AG10803 (cell line): ENCODE measurements around the gene NFATC2.
"Not testable (repeated sequence)": the region's sequence is repeated elsewhere in the genome, so short reads cannot be mapped to it uniquely, and the experiment has no call there.

ENCODE experiments used
- DNase-seq: peaks from one replicate; pipeline ENCODE4 v3.0.0; 2010; ENCODE audit warnings: low read depth
- H3K4me3 ChIP-seq: 2 replicates; pipeline ENCODE4 v1.5.1; 2011; ENCODE audit warnings: mild to moderate bottlenecking, low read length, control low read depth
- CTCF ChIP-seq: conservative IDR thresholded peaks from 2 replicates; pipeline ENCODE4 v1.5.1; 2011; ENCODE audit warnings: mild to moderate bottlenecking, low read length, control low read depth, inconsistent platforms

The NFATC2 gene

GRCh38 chr20:51482836-51483473, 59.6 kb downstream of the NFATC2 start:
- TF ChIP-seq CTCF: no peak
- H3K4me3 ChIP-seq: no peak overlapping the region
- DNase-seq: no peak

GRCh38 chr20:51481341-51481914, 61.1 kb downstream of the NFATC2 start:
- TF ChIP-seq CTCF: no peak
- no peak overlapping the region for H3K4me3 ChIP-seq
- no peak for DNase-seq

- DNase-seq: no peak
- H3K4me3 ChIP-seq: no peak overlapping the region
- TF ChIP-seq CTCF: no peak
Measured at GRCh38 chr20:51480507-51481270, 61.8 kb downstream of the NFATC2 start.

GRCh38 chr20:51476106-51476505, 66.4 kb downstream of the NFATC2 start:
- DNase-seq, H3K4me3 ChIP-seq: not testable (repeated sequence)

GRCh38 chr20:51473771-51474170, 68.7 kb downstream of the NFATC2 start:
- DNase-seq: no peak
- no peak for TF ChIP-seq CTCF

GRCh38 chr20:51473256-51473655, 69.3 kb downstream of the NFATC2 start:
- no peak overlapping the region for H3K4me3 ChIP-seq
- no peak for TF ChIP-seq CTCF
- DNase-seq: no peak

More at GRCh38 chr20:51473771-51474170, 68.7 kb downstream of the NFATC2 start:
- no peak overlapping the region for H3K4me3 ChIP-seq

GRCh38 chr20:51470907-51471411, 71.6 kb downstream of the NFATC2 start:
- no peak overlapping the region for H3K4me3 ChIP-seq
- no peak for TF ChIP-seq CTCF
- no peak for DNase-seq
